ENCODE data around the gene MEGF11.

DNA sequence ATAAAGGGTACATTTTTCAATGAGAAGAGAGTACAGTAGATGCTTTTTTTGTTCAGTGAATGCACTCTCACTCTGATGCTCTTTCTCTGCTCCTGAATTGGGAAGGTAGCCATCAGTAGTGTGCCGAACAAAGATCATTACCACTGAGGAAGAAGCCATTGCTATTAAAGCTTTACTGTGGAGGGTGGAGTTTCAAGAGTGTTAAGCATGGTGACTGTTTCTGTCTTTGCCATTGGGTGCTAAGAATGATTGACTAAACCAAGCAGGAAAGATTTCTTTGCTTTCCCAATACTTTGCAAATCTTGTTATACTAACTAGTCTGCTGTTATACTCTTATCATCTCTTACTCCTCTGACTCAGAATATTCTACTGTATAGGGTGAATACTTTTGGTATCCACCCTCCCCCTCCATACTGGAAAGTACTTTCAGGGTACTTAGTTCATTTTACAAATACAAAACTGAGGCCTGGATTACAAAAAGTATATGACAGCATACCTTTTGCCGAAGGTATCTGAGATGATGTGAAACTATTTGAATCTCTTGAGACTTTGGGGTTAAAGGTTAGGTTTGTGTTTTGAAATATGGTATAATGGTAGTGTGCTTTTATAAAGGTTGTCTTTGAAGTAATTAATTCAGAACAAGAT is 382.5 kb downstream of the MEGF11 start:
- no peak for TF ChIP-seq EP300 (IDR thresholded peaks at IDR 0.05)
- no peak for TF ChIP-seq CTCF (IDR thresholded peaks at IDR 0.05)
- TF ChIP-seq POLR2A (IDR thresholded peaks at IDR 0.05; ENCODE audit: low read depth), result no peak
- no peak for TF ChIP-seq POLR2AphosphoS5 (IDR thresholded peaks at IDR 0.05)
